Measurements from ENCODE around the gene TSC22D4.

Gene TSC22D4

DNA sequence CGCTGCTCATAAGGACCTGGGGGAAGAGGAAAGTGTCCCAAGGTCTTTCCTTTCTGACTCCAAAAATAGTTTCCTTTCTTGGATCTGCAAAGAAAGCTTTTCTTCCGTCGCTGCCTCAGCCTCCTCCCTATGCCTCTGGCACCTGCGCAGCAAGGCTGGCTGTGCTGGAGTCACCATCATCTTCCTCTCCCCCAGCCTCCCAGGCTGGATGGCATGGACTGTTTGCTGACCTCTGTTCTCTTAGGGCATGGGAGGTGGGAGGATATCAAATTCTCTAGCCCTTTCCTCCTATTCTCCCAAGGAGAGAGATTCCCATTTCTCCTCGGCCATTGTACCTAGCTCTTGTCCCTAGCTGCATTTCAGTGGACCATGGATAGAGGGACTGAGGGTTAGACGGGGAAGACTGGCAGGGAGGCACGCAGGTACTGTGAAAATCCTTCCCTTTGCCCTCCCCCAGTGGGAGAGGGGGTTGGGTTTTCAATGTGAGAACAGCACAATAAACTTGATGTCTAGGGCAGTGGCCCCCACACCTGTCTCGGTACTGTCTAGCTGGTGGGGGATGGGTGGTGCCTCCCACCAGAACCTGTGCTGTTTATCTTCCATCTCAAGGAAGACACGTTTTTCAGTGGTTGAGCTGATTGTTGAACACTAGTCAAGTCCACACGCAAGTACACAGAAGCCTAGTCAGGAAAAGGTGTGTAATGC lies 45.3 kb downstream of the TSC22D4 start (continued):
- no peak; the same call in 1 of the 2 replicates for TF ChIP-seq ZNF600 (tag by site-specific recombination; IDR thresholded peaks at IDR 0.05)
- no peak for TF ChIP-seq ZBTB48 (tag by site-specific recombination; IDR thresholded peaks at IDR 0.05)

DNA sequence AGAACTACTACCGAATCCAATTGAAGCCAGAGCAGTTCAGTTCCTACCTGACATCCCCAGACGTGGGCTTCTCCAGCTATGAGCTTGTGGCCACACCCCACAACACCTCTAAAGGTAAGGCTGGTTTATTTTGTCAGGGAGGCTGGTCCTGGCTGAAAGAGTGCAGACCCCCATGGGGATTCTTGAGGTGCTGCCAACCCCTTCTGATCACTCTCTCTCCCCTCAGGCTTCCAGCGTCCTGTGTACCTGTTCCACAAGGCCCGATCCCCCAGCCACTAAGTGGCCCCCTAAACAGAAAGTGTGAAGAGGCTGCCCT lies 45.8 kb downstream of the TSC22D4 start:
- TF ChIP-seq ZNF549 (tag by site-specific recombination; IDR thresholded peaks at IDR 0.05) (no peak), ZNF155 (tag by site-specific recombination; IDR thresholded peaks at IDR 0.05) (no peak), YY1 (tag by site-specific recombination; IDR thresholded peaks at IDR 0.05) (no peak)
- TF ChIP-seq, protein P1, sequence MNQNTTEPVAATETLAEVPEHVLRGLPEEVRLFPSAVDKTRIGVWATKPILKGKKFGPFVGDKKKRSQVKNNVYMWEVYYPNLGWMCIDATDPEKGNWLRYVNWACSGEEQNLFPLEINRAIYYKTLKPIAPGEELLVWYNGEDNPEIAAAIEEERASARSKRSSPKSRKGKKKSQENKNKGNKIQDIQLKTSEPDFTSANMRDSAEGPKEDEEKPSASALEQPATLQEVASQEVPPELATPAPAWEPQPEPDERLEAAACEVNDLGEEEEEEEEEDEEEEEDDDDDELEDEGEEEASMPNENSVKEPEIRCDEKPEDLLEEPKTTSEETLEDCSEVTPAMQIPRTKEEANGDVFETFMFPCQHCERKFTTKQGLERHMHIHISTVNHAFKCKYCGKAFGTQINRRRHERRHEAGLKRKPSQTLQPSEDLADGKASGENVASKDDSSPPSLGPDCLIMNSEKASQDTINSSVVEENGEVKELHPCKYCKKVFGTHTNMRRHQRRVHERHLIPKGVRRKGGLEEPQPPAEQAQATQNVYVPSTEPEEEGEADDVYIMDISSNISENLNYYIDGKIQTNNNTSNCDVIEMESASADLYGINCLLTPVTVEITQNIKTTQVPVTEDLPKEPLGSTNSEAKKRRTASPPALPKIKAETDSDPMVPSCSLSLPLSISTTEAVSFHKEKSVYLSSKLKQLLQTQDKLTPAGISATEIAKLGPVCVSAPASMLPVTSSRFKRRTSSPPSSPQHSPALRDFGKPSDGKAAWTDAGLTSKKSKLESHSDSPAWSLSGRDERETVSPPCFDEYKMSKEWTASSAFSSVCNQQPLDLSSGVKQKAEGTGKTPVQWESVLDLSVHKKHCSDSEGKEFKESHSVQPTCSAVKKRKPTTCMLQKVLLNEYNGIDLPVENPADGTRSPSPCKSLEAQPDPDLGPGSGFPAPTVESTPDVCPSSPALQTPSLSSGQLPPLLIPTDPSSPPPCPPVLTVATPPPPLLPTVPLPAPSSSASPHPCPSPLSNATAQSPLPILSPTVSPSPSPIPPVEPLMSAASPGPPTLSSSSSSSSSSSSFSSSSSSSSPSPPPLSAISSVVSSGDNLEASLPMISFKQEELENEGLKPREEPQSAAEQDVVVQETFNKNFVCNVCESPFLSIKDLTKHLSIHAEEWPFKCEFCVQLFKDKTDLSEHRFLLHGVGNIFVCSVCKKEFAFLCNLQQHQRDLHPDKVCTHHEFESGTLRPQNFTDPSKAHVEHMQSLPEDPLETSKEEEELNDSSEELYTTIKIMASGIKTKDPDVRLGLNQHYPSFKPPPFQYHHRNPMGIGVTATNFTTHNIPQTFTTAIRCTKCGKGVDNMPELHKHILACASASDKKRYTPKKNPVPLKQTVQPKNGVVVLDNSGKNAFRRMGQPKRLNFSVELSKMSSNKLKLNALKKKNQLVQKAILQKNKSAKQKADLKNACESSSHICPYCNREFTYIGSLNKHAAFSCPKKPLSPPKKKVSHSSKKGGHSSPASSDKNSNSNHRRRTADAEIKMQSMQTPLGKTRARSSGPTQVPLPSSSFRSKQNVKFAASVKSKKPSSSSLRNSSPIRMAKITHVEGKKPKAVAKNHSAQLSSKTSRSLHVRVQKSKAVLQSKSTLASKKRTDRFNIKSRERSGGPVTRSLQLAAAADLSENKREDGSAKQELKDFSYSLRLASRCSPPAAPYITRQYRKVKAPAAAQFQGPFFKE (tag by site-specific recombination; IDR thresholded peaks at IDR 0.05; ENCODE audit: borderline replicate concordance): no peak
- ChIA-PET CTCF (no interaction called here), POLR2A (interaction anchor here (0.6 kb wide), 1 partner anchor 73 kb away, joined by 3 read pairs; no protein-coding TSS in a partner anchor)
- Histone ChIP-seq H3K9me3 (ENCODE audit: control insufficient read depth, insufficient read depth, low read depth, low read length) (no peaks in the 10 kb centered on the region), H3K4me3 (ENCODE audit: low read depth, low read length) (no peak overlapping the region), H3K27ac (ENCODE audit: extremely low read depth, low read depth, low read length) (peak overlapping the region; percentile 36; the same call in 1 of the 2 replicates), H3K36me3 (ENCODE audit: control insufficient read depth in 2 of 2, insufficient read depth in 1 of 2, low read length in 2 of 2) (peaks cover 4 to 48% of the 10 kb centered on the region in 2 experiments; a peak in 2 of 3 replicates), H3K4me1 (ENCODE audit: control insufficient read depth, insufficient read depth, low read length) (peaks cover 4% of the 10 kb centered on the region)

DNA sequence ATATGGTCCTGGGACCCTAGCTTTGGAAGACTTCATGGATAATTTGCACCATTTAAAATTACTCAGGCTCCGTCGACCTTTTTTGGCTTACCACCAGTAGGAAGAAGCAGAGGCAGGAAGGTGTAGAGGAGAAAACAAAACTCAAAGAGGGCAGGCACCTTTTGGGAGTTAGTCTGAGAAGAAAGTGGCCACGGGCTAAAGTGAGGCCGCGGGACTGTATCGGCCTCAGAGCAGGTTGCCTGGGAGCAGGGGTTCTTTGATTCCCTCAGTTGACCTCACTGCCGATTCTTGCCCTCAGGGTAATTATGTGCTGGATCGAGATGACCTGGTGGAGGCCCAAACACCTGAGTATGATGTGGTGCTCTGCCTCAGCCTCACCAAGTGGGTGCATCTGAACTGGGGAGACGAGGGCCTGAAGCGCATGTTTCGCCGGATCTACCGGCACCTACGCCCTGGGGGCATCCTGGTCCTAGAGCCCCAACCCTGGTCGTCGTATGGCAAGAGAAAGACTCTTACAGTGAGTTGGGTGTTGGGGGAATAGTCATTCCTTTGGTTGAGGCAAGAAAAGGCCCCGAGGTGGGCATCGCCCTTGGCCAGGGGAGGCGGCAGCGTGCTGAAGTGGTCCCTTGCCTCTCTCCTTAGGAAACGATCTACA lies 46.3 kb downstream of the TSC22D4 start:
- TF ChIP-seq ZNF266 (tag by site-specific recombination; IDR thresholded peaks at IDR 0.05; ENCODE audit: low read depth) (no peak), ZFP3 (tag by site-specific recombination; IDR thresholded peaks at IDR 0.05; ENCODE audit: low read depth) (no peak), ZNF76 (tag by site-specific recombination; IDR thresholded peaks at IDR 0.05; ENCODE audit: borderline replicate concordance, low read depth) (no peak), YY2 (tag by site-specific recombination; IDR thresholded peaks at IDR 0.05) (no peak), ZBTB21 (tag by site-specific recombination; IDR thresholded peaks at IDR 0.05) (no peak), ZNF555 (tag by site-specific recombination; conservative IDR thresholded peaks at IDR 0.05) (no peak), SP2 (tag by site-specific recombination; IDR thresholded peaks at IDR 0.05) (no peak), ZNF707 (tag by site-specific recombination; IDR thresholded peaks at IDR 0.05) (no peak), ZNF391 (tag by site-specific recombination; IDR thresholded peaks at IDR 0.05; ENCODE audit: borderline replicate concordance, low read depth) (no peak), ZNF629 (tag by site-specific recombination; IDR thresholded peaks at IDR 0.05) (no peak), ZNF544 (tag by site-specific recombination; IDR thresholded peaks at IDR 0.05) (no peak)
- TF ChIP-seq, protein P2, sequence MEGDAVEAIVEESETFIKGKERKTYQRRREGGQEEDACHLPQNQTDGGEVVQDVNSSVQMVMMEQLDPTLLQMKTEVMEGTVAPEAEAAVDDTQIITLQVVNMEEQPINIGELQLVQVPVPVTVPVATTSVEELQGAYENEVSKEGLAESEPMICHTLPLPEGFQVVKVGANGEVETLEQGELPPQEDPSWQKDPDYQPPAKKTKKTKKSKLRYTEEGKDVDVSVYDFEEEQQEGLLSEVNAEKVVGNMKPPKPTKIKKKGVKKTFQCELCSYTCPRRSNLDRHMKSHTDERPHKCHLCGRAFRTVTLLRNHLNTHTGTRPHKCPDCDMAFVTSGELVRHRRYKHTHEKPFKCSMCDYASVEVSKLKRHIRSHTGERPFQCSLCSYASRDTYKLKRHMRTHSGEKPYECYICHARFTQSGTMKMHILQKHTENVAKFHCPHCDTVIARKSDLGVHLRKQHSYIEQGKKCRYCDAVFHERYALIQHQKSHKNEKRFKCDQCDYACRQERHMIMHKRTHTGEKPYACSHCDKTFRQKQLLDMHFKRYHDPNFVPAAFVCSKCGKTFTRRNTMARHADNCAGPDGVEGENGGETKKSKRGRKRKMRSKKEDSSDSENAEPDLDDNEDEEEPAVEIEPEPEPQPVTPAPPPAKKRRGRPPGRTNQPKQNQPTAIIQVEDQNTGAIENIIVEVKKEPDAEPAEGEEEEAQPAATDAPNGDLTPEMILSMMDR (tag by site-specific recombination; IDR thresholded peaks at IDR 0.05): no peak
- H3K36me3 ChIP-seq (ENCODE audit: control insufficient read depth in 2 of 2, insufficient read depth in 1 of 2, low read length in 2 of 2): peaks cover 4 to 48% of the 10 kb centered on the region in 2 experiments; a peak in 2 of 3 replicates
- H3K27ac ChIP-seq (ENCODE audit: extremely low read depth, low read depth, low read length): peak overlapping the region; percentile 97; the same call in 1 of the 2 replicates
- POLR2A ChIA-PET: interaction anchor here (0.6 kb wide), 1 partner anchor 73 kb away, joined by 3 read pairs; no protein-coding TSS in a partner anchor
- CTCF ChIA-PET: no interaction called here
- no peak overlapping the region for H3K4me3 ChIP-seq (ENCODE audit: low read depth, low read length)
- no peaks in the 10 kb centered on the region for H3K9me3 ChIP-seq (ENCODE audit: control insufficient read depth, insufficient read depth, low read depth, low read length)
- peaks cover 4% of the 10 kb centered on the region for H3K4me1 ChIP-seq (ENCODE audit: control insufficient read depth, insufficient read depth, low read length)
